Neural cell (in vitro differentiated cells): Measurements from ENCODE around the gene TIE1. TPM values are rescaled to one million over a fixed set of nuclear protein-coding genes. Genes with fewer than 3 reads are reported as not detected.

Experiments
- H2AFZ ChIP-seq: fragments of 200-600, 300-800 bp; sonication (generic), shearing (Covaris generic); 2 replicates; pipeline ENCODE4 v1.6.0; 2014; ENCODE audit warnings: low read depth, mild to moderate bottlenecking, antibody characterized with exemption, low read length, moderate library complexity
- H3F3A ChIP-seq: fragments of 200-600 bp; shearing (Covaris generic); 2 replicates; pipeline ENCODE4 v1.6.1; 2016; ENCODE audit warnings: mild to moderate bottlenecking, moderate library complexity, mixed read lengths, antibody characterized with exemption, low read length; ENCODE audit not compliant: insufficient read depth, poor library complexity, severe bottlenecking
- H3K27ac ChIP-seq: fragments of 200-600, 300-800 bp; sonication (generic), shearing (Covaris generic); 2 replicates; pipeline ENCODE4 v1.5.1; 2014; ENCODE audit warnings: mild to moderate bottlenecking, low read length, moderate library complexity
- H3K27me3 ChIP-seq: fragments of 300-800, 200-600 bp; sonication (generic), shearing (Covaris generic); 2 replicates; pipeline ENCODE4 v1.6.0; 2014; ENCODE audit warnings: mild to moderate bottlenecking, low read depth, low read length, moderate library complexity; ENCODE audit not compliant: insufficient read depth
- H3K36me3 ChIP-seq: fragments of 300-800, 200-600 bp; sonication (generic), shearing (Covaris generic); 2 replicates; pipeline ENCODE4 v1.5.1; 2014; ENCODE audit warnings: mild to moderate bottlenecking, antibody characterized with exemption, low read length, moderate library complexity; ENCODE audit not compliant: insufficient read depth
- H3K4me2 ChIP-seq: fragments of 300-800, 200-600 bp; sonication (generic), shearing (Covaris generic); 2 replicates; pipeline ENCODE4 v1.6.0; 2014; ENCODE audit warnings: mild to moderate bottlenecking, low read length
- H3K4me3 ChIP-seq: fragments of 300-800, 200-600 bp; sonication (generic), shearing (Covaris generic); 2 replicates; pipeline ENCODE4 v1.5.1; 2014; ENCODE audit warnings: mild to moderate bottlenecking, low read length, moderate library complexity
- H3K79me2 ChIP-seq: fragments of 200-600 bp; shearing (Covaris generic); replicated peaks from 2 replicates; pipeline ENCODE4 v1.6.0; 2014; ENCODE audit warnings: mild to moderate bottlenecking, low read length, moderate library complexity; ENCODE audit not compliant: insufficient read depth
- H3K9ac ChIP-seq: fragments of 300-800, 200-600 bp; sonication (generic), shearing (Covaris generic); 2 replicates; pipeline ENCODE4 v1.6.1; 2016; ENCODE audit warnings: mild to moderate bottlenecking, low read length, mixed read lengths
- H3K9me2 ChIP-seq: fragments of 200-600 bp; shearing (Covaris generic); 2 replicates; pipeline ENCODE4 v1.6.1; 2016; ENCODE audit warnings: mild to moderate bottlenecking, low read length, mixed read lengths; ENCODE audit not compliant: insufficient read depth
- H3K9me3 ChIP-seq: fragments of 200-600, 300-800 bp; sonication (generic), shearing (Covaris generic); 2 replicates; pipeline ENCODE4 v1.6.1; 2016; ENCODE audit warnings: mild to moderate bottlenecking, mixed run types, low read length, moderate library complexity, mixed read lengths
- H4K20me1 ChIP-seq: fragments of 200-600 bp; shearing (Covaris generic); 2 replicates; pipeline ENCODE4 v1.6.1; 2016; ENCODE audit warnings: mild to moderate bottlenecking, mixed run types; ENCODE audit not compliant: insufficient read depth
- CTCF ChIP-seq: fragments of 450-650 bp; IDR thresholded peaks from 2 replicates; pipeline ENCODE4 v1.5.1; 2014; ENCODE audit warnings: antibody characterized with exemption, mild to moderate bottlenecking, moderate library complexity; ENCODE audit not compliant: poor library complexity, severe bottlenecking
- EP300 ChIP-seq: fragments of 450-650 bp; conservative IDR thresholded peaks from 2 replicates; pipeline ENCODE4 v1.6.1; 2014; ENCODE audit warnings: antibody characterized with exemption, mild to moderate bottlenecking, moderate library complexity; ENCODE audit not compliant: poor library complexity, severe bottlenecking
- EZH2 ChIP-seq: fragments of 200-600, 300-800 bp; shearing (Covaris generic), sonication (generic); IDR thresholded peaks from 2 replicates; pipeline ENCODE4 v1.6.1; 2014; ENCODE audit warnings: antibody characterized with exemption, low read length, borderline replicate concordance, mild to moderate bottlenecking; ENCODE audit not compliant: insufficient read depth, poor library complexity, severe bottlenecking
- MXI1 ChIP-seq: fragments of 450-650 bp; conservative IDR thresholded peaks from 2 replicates; pipeline ENCODE4 v1.6.1; 2014; ENCODE audit warnings: antibody characterized with exemption, mild to moderate bottlenecking; ENCODE audit not compliant: poor library complexity, severe bottlenecking
- POLR2AphosphoS5 ChIP-seq: IDR thresholded peaks from 2 replicates; pipeline ENCODE4 v1.6.1; 2012
- REST ChIP-seq: IDR thresholded peaks from 2 replicates; pipeline ENCODE4 v1.6.1; 2012; ENCODE audit warnings: borderline replicate concordance
- SMC3 ChIP-seq: fragments of 450-650 bp; conservative IDR thresholded peaks from 2 replicates; pipeline ENCODE4 v1.6.1; 2014; ENCODE audit warnings: antibody characterized with exemption, mild to moderate bottlenecking, moderate library complexity; ENCODE audit not compliant: poor library complexity
- TAF1 ChIP-seq: IDR thresholded peaks from 2 replicates; pipeline ENCODE4 v1.6.1; 2012; ENCODE audit warnings: low read depth
- polyA plus RNA-seq: library from polyadenylated mRNA; depleted of rRNA; stranded (reverse); fragments of >200 nt; gene quantifications from 2 replicates; pipeline ENCODE4 v1.2.3, GENCODE V29; 2014

TIE1 gene
- polyA plus RNA-seq, 1 donor from 2014 or later, result not detected

GRCh38 chr1:43349594-43350306 lies 49.0 kb downstream of the TIE1 start:
- Histone ChIP-seq H2AFZ (no peak overlapping the region), H3K27ac (no peak overlapping the region), H3K36me3 (no peaks in the 10 kb centered on the region), H3K9ac (peak overlapping the region; percentile 20), H3K79me2 (no peaks in the 10 kb centered on the region), H3K4me3 (peak overlapping the region; percentile 55), H3K4me2 (no peak overlapping the region), H3F3A (no peaks in the 10 kb centered on the region), H3K27me3 (peaks cover 11% of the 10 kb centered on the region), H3K9me2 (no peaks in the 10 kb centered on the region), H4K20me1 (no peaks in the 10 kb centered on the region), H3K9me3 (no peaks in the 10 kb centered on the region)
- no peak for TF ChIP-seq CTCF

- Histone ChIP-seq H3K4me3 (no peak overlapping the region), H3K79me2 (no peaks in the 10 kb centered on the region), H3K9ac (no peak overlapping the region), H3K9me3 (no peaks in the 10 kb centered on the region), H3K27me3 (peaks cover 11% of the 10 kb centered on the region), H3K9me2 (no peaks in the 10 kb centered on the region), H3K4me2 (no peak overlapping the region), H2AFZ (no peak overlapping the region), H3K36me3 (no peaks in the 10 kb centered on the region), H3F3A (no peaks in the 10 kb centered on the region), H4K20me1 (no peaks in the 10 kb centered on the region), H3K27ac (no peak overlapping the region)
- TF ChIP-seq EZH2, result no peak
- TF ChIP-seq MXI1, result no peak
- TF ChIP-seq REST, result no peak
- no peak for TF ChIP-seq EP300
Observed at GRCh38 chr1:43350976-43351375, 50.2 kb downstream of the TIE1 start.

GRCh38 chr1:43351421-43352350 lies 50.9 kb downstream of the TIE1 start:
- H3F3A ChIP-seq, result no peaks in the 10 kb centered on the region
- no peaks in the 10 kb centered on the region for H3K9me2 ChIP-seq
- H3K4me3 ChIP-seq, result no peak overlapping the region
- no peaks in the 10 kb centered on the region for H3K36me3 ChIP-seq
- H3K9ac ChIP-seq, result no peak overlapping the region
- H3K27me3 ChIP-seq, result peaks cover 11% of the 10 kb centered on the region
- no peak overlapping the region for H3K27ac ChIP-seq
- no peak overlapping the region for H3K4me2 ChIP-seq
- H3K79me2 ChIP-seq, result no peaks in the 10 kb centered on the region
- H3K9me3 ChIP-seq, result no peaks in the 10 kb centered on the region
- no peaks in the 10 kb centered on the region for H4K20me1 ChIP-seq
- H2AFZ ChIP-seq, result no peak overlapping the region
- TF ChIP-seq POLR2AphosphoS5 (no peak), CTCF (no peak), EZH2 (no peak), SMC3 (no peak), REST (no peak), MXI1 (no peak), TAF1 (no peak), EP300 (no peak)
